Mucosa of stomach (tissue), 1 donor: Measurements from ENCODE around the gene PTPRM.

Experiments
- H3K27me3 ChIP-seq: one replicate; pipeline ENCODE4 v1.7.0; 2013; ENCODE audit warnings: mild to moderate bottlenecking, low read length; ENCODE audit not compliant: control insufficient read depth, insufficient read depth
- H3K36me3 ChIP-seq: one replicate; pipeline ENCODE4 v1.7.0; 2013; ENCODE audit warnings: low read length; ENCODE audit not compliant: control insufficient read depth, insufficient read depth
- H3K4me1 ChIP-seq: one replicate; pipeline ENCODE4 v1.7.0; 2013; ENCODE audit warnings: mild to moderate bottlenecking, low read length; ENCODE audit not compliant: control insufficient read depth, insufficient read depth
- H3K4me3 ChIP-seq: one replicate; pipeline ENCODE4 v1.7.0; 2013; ENCODE audit warnings: low read length
- H3K9ac ChIP-seq: one replicate; pipeline ENCODE4 v1.7.0; 2013; ENCODE audit warnings: mild to moderate bottlenecking, low read length, moderate library complexity
- H3K9me3 ChIP-seq: one replicate; pipeline ENCODE4 v1.7.0; 2013; ENCODE audit warnings: mild to moderate bottlenecking, low read length, moderate library complexity; ENCODE audit not compliant: control insufficient read depth
- donor health status: Pancreatic carcinoma.

The PTPRM gene

GRCh38 chr18:7921938-7922587 is 354.9 kb downstream of the PTPRM start:
- no peaks in the 10 kb centered on the region for H3K36me3 ChIP-seq
- peaks cover 9% of the 10 kb centered on the region for H3K4me1 ChIP-seq
- no peaks in the 10 kb centered on the region for H3K9me3 ChIP-seq
- no peak overlapping the region for H3K4me3 ChIP-seq
- H3K9ac ChIP-seq, result no peak overlapping the region
- no peaks in the 10 kb centered on the region for H3K27me3 ChIP-seq

- Histone ChIP-seq H3K4me1 (peaks cover 14% of the 10 kb centered on the region), H3K4me3 (no peak overlapping the region), H3K9ac (no peak overlapping the region), H3K27me3 (no peaks in the 10 kb centered on the region), H3K36me3 (no peaks in the 10 kb centered on the region), H3K9me3 (no peaks in the 10 kb centered on the region)
Observed at GRCh38 chr18:7923105-7923504, 356.0 kb downstream of the PTPRM start.

- H3K36me3 ChIP-seq, result no peaks in the 10 kb centered on the region
- H3K4me1 ChIP-seq, result peaks cover 14% of the 10 kb centered on the region
- H3K9ac ChIP-seq, result no peak overlapping the region
Observed at GRCh38 chr18:7924616-7925015, 357.5 kb downstream of the PTPRM start.

GRCh38 chr18:7926526-7926925 is 359.4 kb downstream of the PTPRM start:
- H3K4me3 ChIP-seq, result no peak overlapping the region
- no peaks in the 10 kb centered on the region for H3K36me3 ChIP-seq
- H3K4me1 ChIP-seq, result peaks cover 14% of the 10 kb centered on the region
- H3K9ac ChIP-seq, result peak overlapping the region; percentile 10
- no peaks in the 10 kb centered on the region for H3K9me3 ChIP-seq
- H3K27me3 ChIP-seq, result no peaks in the 10 kb centered on the region

More at GRCh38 chr18:7924616-7925015, 357.5 kb downstream of the PTPRM start:
- H3K27me3 ChIP-seq, result no peaks in the 10 kb centered on the region
- no peak overlapping the region for H3K4me3 ChIP-seq
- H3K9me3 ChIP-seq, result no peaks in the 10 kb centered on the region

- Histone ChIP-seq H3K9me3 (no peaks in the 10 kb centered on the region), H3K36me3 (no peaks in the 10 kb centered on the region), H3K4me3 (no peak overlapping the region), H3K4me1 (peaks cover 9% of the 10 kb centered on the region), H3K9ac (no peak overlapping the region), H3K27me3 (no peaks in the 10 kb centered on the region)
Observed at GRCh38 chr18:7927119-7927518, 360.0 kb downstream of the PTPRM start.

- H3K9me3 ChIP-seq, result no peaks in the 10 kb centered on the region
- H3K36me3 ChIP-seq, result no peaks in the 10 kb centered on the region
- H3K27me3 ChIP-seq, result no peaks in the 10 kb centered on the region
- H3K4me1 ChIP-seq, result peaks cover 5% of the 10 kb centered on the region
- H3K9ac ChIP-seq, result no peak overlapping the region
- no peak overlapping the region for H3K4me3 ChIP-seq
Observed at GRCh38 chr18:7931763-7932162, 364.6 kb downstream of the PTPRM start.

GRCh38 chr18:7937268-7937667 is 370.2 kb downstream of the PTPRM start:
- Histone ChIP-seq H3K4me1 (peaks cover 5% of the 10 kb centered on the region), H3K27me3 (no peaks in the 10 kb centered on the region), H3K9ac (no peak overlapping the region), H3K9me3 (no peaks in the 10 kb centered on the region), H3K4me3 (no peak overlapping the region), H3K36me3 (no peaks in the 10 kb centered on the region)

- Histone ChIP-seq H3K36me3 (no peaks in the 10 kb centered on the region), H3K4me3 (no peak overlapping the region), H3K9ac (no peak overlapping the region), H3K9me3 (no peaks in the 10 kb centered on the region), H3K27me3 (no peaks in the 10 kb centered on the region), H3K4me1 (peaks cover 5% of the 10 kb centered on the region)
Observed at GRCh38 chr18:7939521-7939920, 372.4 kb downstream of the PTPRM start.

GRCh38 chr18:7940379-7940778 is 373.3 kb downstream of the PTPRM start:
- peaks cover 5% of the 10 kb centered on the region for H3K4me1 ChIP-seq
- no peaks in the 10 kb centered on the region for H3K27me3 ChIP-seq
- no peaks in the 10 kb centered on the region for H3K36me3 ChIP-seq
- no peak overlapping the region for H3K4me3 ChIP-seq
- H3K9me3 ChIP-seq, result no peaks in the 10 kb centered on the region
- no peak overlapping the region for H3K9ac ChIP-seq

GRCh38 chr18:7940971-7941370 is 373.9 kb downstream of the PTPRM start:
- Histone ChIP-seq H3K36me3 (no peaks in the 10 kb centered on the region), H3K4me1 (peaks cover 11% of the 10 kb centered on the region), H3K27me3 (no peaks in the 10 kb centered on the region), H3K4me3 (no peak overlapping the region), H3K9ac (no peak overlapping the region), H3K9me3 (no peaks in the 10 kb centered on the region)

GRCh38 chr18:7941533-7941932 is 374.4 kb downstream of the PTPRM start:
- no peaks in the 10 kb centered on the region for H3K36me3 ChIP-seq
- no peak overlapping the region for H3K9ac ChIP-seq
- no peak overlapping the region for H3K4me3 ChIP-seq
- H3K27me3 ChIP-seq, result no peaks in the 10 kb centered on the region
- peaks cover 17% of the 10 kb centered on the region for H3K4me1 ChIP-seq
- no peaks in the 10 kb centered on the region for H3K9me3 ChIP-seq

- peaks cover 31% of the 10 kb centered on the region for H3K4me1 ChIP-seq
- H3K9me3 ChIP-seq, result no peaks in the 10 kb centered on the region
- no peak overlapping the region for H3K9ac ChIP-seq
- H3K4me3 ChIP-seq, result no peak overlapping the region
- no peaks in the 10 kb centered on the region for H3K36me3 ChIP-seq
- no peaks in the 10 kb centered on the region for H3K27me3 ChIP-seq
Observed at GRCh38 chr18:7945882-7946281, 378.8 kb downstream of the PTPRM start.
